Activated CD8-positive, alpha-beta T cell treated with anti-CD3 and anti-CD28 coated beads, Interleukin-2, amount 10 ng/mL, durations not matched to agents 7 days and 5 days (primary cell): Measurements from ENCODE around the gene SBSN. TPM values are rescaled to one million over a fixed set of nuclear protein-coding genes. Genes with fewer than 3 reads are reported as not detected.

Experiments used
- ATAC-seq: fragments of 150-1000 bp; cut with Tn5 transposase; one replicate; pipeline ENCODE4 v1.10.0; 2021; ENCODE audit warnings: moderate library complexity
- CTCF ChIA-PET: fragments of 350-600 bp; sonication (Branson Sonifier 250); formaldehyde crosslinking; loops from one replicate; lab custom pipeline; 2021; ENCODE audit warnings: antibody characterized with exemption; lab: Charles Lee
- POLR2A ChIA-PET: fragments of 350-600 bp; sonication (Branson Sonifier 250); formaldehyde crosslinking; loops from one replicate; lab custom pipeline; 2021; ENCODE audit warnings: antibody characterized with exemption; lab: Charles Lee
- DNase-seq: peaks from one replicate; pipeline ENCODE4 v3.0.0-alpha.2; 2020
- H3K27ac Mint-ChIP-seq: one replicate; pipeline ENCODE4 v1.8.0; 2021; ENCODE audit warnings: mild to moderate bottlenecking, mixed read lengths
- H3K27me3 Mint-ChIP-seq: one replicate; pipeline ENCODE4 v1.8.0; 2021; ENCODE audit warnings: low read depth, mixed read lengths
- H3K36me3 Mint-ChIP-seq: one replicate; pipeline ENCODE4 v1.8.0; 2021; ENCODE audit warnings: low read depth, mixed read lengths
- H3K4me1 Mint-ChIP-seq: one replicate; pipeline ENCODE4 v1.8.0; 2021; ENCODE audit warnings: low read depth, mixed read lengths
- H3K4me3 Mint-ChIP-seq: one replicate; pipeline ENCODE4 v1.8.0; 2021; ENCODE audit warnings: mild to moderate bottlenecking, mixed read lengths
- H3K9me3 Mint-ChIP-seq: one replicate; pipeline ENCODE4 v1.8.0; 2022; ENCODE audit warnings: mixed read lengths; ENCODE audit not compliant: insufficient read depth
- total RNA-seq, 2 experiments: library from RNA; stranded (reverse); gene quantifications; one replicate each; pipeline ENCODE4 v1.2.3, GENCODE V29; 2021

Gene SBSN
- total RNA-seq, 2 experiments from 2014 or later, result not detected

- POLR2A ChIA-PET, result no interaction called here
- CTCF ChIA-PET, result no interaction called here
- Mint-ChIP-seq H3K27me3 (no peaks in the 10 kb centered on the region), H3K36me3 (peaks cover 12% of the 10 kb centered on the region), H3K27ac (no peak overlapping the region), H3K9me3 (no peaks in the 10 kb centered on the region), H3K4me3 (no peak overlapping the region), H3K4me1 (peaks cover 43% of the 10 kb centered on the region)
- ATAC-seq, result no peak
- no peak for DNase-seq
Observed at GRCh38 chr19:35542209-35542608, 14.1 kb upstream of the SBSN start.

- H3K4me1 Mint-ChIP-seq, result peaks cover 41% of the 10 kb centered on the region
- no peak overlapping the region for H3K4me3 Mint-ChIP-seq
- ATAC-seq, result no peak
- H3K27me3 Mint-ChIP-seq, result no peaks in the 10 kb centered on the region
- H3K36me3 Mint-ChIP-seq, result peaks cover 12% of the 10 kb centered on the region
- H3K27ac Mint-ChIP-seq, result no peak overlapping the region
- ChIA-PET CTCF (interaction anchor here (1.3 kb wide), 1 partner anchor 30 kb away, joined by 4 read pairs; no protein-coding TSS in a partner anchor), POLR2A (no interaction called here)
- no peak for DNase-seq
- no peaks in the 10 kb centered on the region for H3K9me3 Mint-ChIP-seq
Observed at GRCh38 chr19:35540356-35540927, 12.3 kb upstream of the SBSN start.

GRCh38 chr19:35539850-35540249 lies 11.7 kb upstream of the SBSN start:
- Mint-ChIP-seq H3K27me3 (peaks cover 3% of the 10 kb centered on the region), H3K36me3 (peaks cover 11% of the 10 kb centered on the region), H3K9me3 (no peaks in the 10 kb centered on the region), H3K4me1 (peaks cover 44% of the 10 kb centered on the region), H3K4me3 (no peak overlapping the region), H3K27ac (peak overlapping the region; percentile 44)
- no peak for DNase-seq
- no peak for ATAC-seq
- CTCF ChIA-PET, result interaction anchor here (1.3 kb wide), 1 partner anchor 30 kb away, joined by 4 read pairs; no protein-coding TSS in a partner anchor
- POLR2A ChIA-PET, result no interaction called here

GRCh38 chr19:35539314-35539713 lies 11.2 kb upstream of the SBSN start:
- Mint-ChIP-seq H3K27ac (no peak overlapping the region), H3K36me3 (peaks cover 8% of the 10 kb centered on the region), H3K9me3 (no peaks in the 10 kb centered on the region), H3K4me1 (peaks cover 42% of the 10 kb centered on the region), H3K27me3 (peaks cover 4% of the 10 kb centered on the region), H3K4me3 (no peak overlapping the region)
- DNase-seq (no peak), ATAC-seq (no peak)
- ChIA-PET POLR2A (no interaction called here), CTCF (interaction anchor here (1.3 kb wide), 1 partner anchor 29 kb away, joined by 4 read pairs; no protein-coding TSS in a partner anchor)

GRCh38 chr19:35534803-35535480 lies 6.8 kb upstream of the SBSN start:
- no peaks in the 10 kb centered on the region for H3K9me3 Mint-ChIP-seq
- ChIA-PET CTCF (interaction anchor here (1.1 to 2.8 kb wide), 2 partner anchors 13 to 24 kb away, joined by 4 to 14 read pairs; no protein-coding TSS in a partner anchor), POLR2A (no interaction called here)
- no peak overlapping the region for H3K27ac Mint-ChIP-seq
- H3K36me3 Mint-ChIP-seq, result no peaks in the 10 kb centered on the region
- no peak for ATAC-seq
- H3K27me3 Mint-ChIP-seq, result peaks cover 23% of the 10 kb centered on the region
- H3K4me1 Mint-ChIP-seq, result peaks cover 44% of the 10 kb centered on the region
- no peak overlapping the region for H3K4me3 Mint-ChIP-seq
- no peak for DNase-seq

- POLR2A ChIA-PET, result interaction anchor here (0.7 kb wide), 1 partner anchor 25 kb away, joined by 3 read pairs; no protein-coding TSS in a partner anchor
- CTCF ChIA-PET, result interaction anchor here (2.8 kb wide), 1 partner anchor 23 kb away, joined by 14 read pairs; no protein-coding TSS in a partner anchor
- peak overlapping the region; percentile 86 for H3K27ac Mint-ChIP-seq
- H3K27me3 Mint-ChIP-seq, result peaks cover 30% of the 10 kb centered on the region
- peak overlapping the region; percentile 60 for H3K4me3 Mint-ChIP-seq
- ATAC-seq (peak; percentile 90), DNase-seq (peak; percentile 71)
- peaks cover 41% of the 10 kb centered on the region for H3K4me1 Mint-ChIP-seq
- no peaks in the 10 kb centered on the region for H3K9me3 Mint-ChIP-seq
- no peaks in the 10 kb centered on the region for H3K36me3 Mint-ChIP-seq
Observed at GRCh38 chr19:35533822-35534392, 5.8 kb upstream of the SBSN start.

GRCh38 chr19:35533201-35533821 lies 5.2 kb upstream of the SBSN start, which contains the start of gene GAPDHS:
Gene GAPDHS (plus strand): TSS chr19:35533456. CDS start chr19:35533528, 72 bp downstream.
- Mint-ChIP-seq H3K4me1 (peaks cover 41% of the 10 kb centered on the region), H3K27ac (peak within 1 kb of the TSS; percentile 86), H3K27me3 (peaks cover 34% of the 10 kb centered on the region), H3K9me3 (no peaks in the 10 kb centered on the region), H3K4me3 (peak within 1 kb of the TSS; percentile 60), H3K36me3 (no peaks in the 10 kb centered on the region)
- DNase-seq (no peak), ATAC-seq (peak; percentile 18)
- ChIA-PET CTCF (interaction anchor here (2.8 kb wide), 1 partner anchor 23 kb away, joined by 14 read pairs; no protein-coding TSS in a partner anchor), POLR2A (interaction anchor here (0.6 to 0.7 kb wide), 2 partner anchors 26 to 1085 kb away, joined by 3 to 7 read pairs; no protein-coding TSS in a partner anchor)

GRCh38 chr19:35531291-35531690 lies 3.2 kb upstream of the SBSN start:
- no peak overlapping the region for H3K27ac Mint-ChIP-seq
- H3K27me3 Mint-ChIP-seq, result peaks cover 34% of the 10 kb centered on the region
- peaks cover 31% of the 10 kb centered on the region for H3K4me1 Mint-ChIP-seq
- ChIA-PET POLR2A (no interaction called here), CTCF (interaction anchor here (1.7 kb wide), 1 partner anchor 21 kb away, joined by 5 read pairs; no protein-coding TSS in a partner anchor)
- H3K4me3 Mint-ChIP-seq, result no peak overlapping the region
- no peaks in the 10 kb centered on the region for H3K9me3 Mint-ChIP-seq
- ATAC-seq (no peak), DNase-seq (no peak)
- no peaks in the 10 kb centered on the region for H3K36me3 Mint-ChIP-seq

- Mint-ChIP-seq H3K4me3 (no peak overlapping the region), H3K27ac (peak overlapping the region; percentile 25), H3K4me1 (peaks cover 28% of the 10 kb centered on the region), H3K36me3 (no peaks in the 10 kb centered on the region), H3K9me3 (no peaks in the 10 kb centered on the region), H3K27me3 (peaks cover 30% of the 10 kb centered on the region)
- POLR2A ChIA-PET, result no interaction called here
- DNase-seq (no peak), ATAC-seq (no peak)
- CTCF ChIA-PET, result interaction anchor here (1.3 kb wide), 1 partner anchor 19 kb away, joined by 3 read pairs; no protein-coding TSS in a partner anchor
Observed at GRCh38 chr19:35529241-35530218, 1.4 kb upstream of the SBSN start.

- peaks cover 15% of the 10 kb centered on the region for H3K27me3 Mint-ChIP-seq
- ATAC-seq, result no peak
- H3K4me3 Mint-ChIP-seq, result no peak overlapping the region
- H3K9me3 Mint-ChIP-seq, result no peaks in the 10 kb centered on the region
- DNase-seq, result no peak
- H3K27ac Mint-ChIP-seq, result no peak overlapping the region
- H3K4me1 Mint-ChIP-seq, result peaks cover 7% of the 10 kb centered on the region
- CTCF ChIA-PET, result interaction anchor here (0.7 to 1.1 kb wide), 4 partner anchors 12 to 31 kb away, joined by 3 read pairs; no protein-coding TSS in a partner anchor
- POLR2A ChIA-PET, result no interaction called here
- H3K36me3 Mint-ChIP-seq, result no peaks in the 10 kb centered on the region
Observed at GRCh38 chr19:35525873-35526272, 2.2 kb downstream of the SBSN start.
